ENCODE results near the gene ACSM2B.
A peak's percentile ranks its signal among the peaks of the same experiment; 100 is the strongest.

ACSM2B gene

GRCh38 chr16:20610211-20610891 lies 34.2 kb upstream of the ACSM2B start:
- TF ChIP-seq REST (IDR thresholded peaks at IDR 0.05; ENCODE audit: insufficient read depth in 1 of 2, low read depth in 2 of 2, low read length in 2 of 2) = no peak

GRCh38 chr16:20598832-20599469 lies 22.8 kb upstream of the ACSM2B start:
- TF ChIP-seq SIN3A (IDR thresholded peaks at IDR 0.05; ENCODE audit: borderline replicate concordance, insufficient read depth, low read length) (no peak), TAF1 (IDR thresholded peaks at IDR 0.05; ENCODE audit: borderline replicate concordance, insufficient read depth, low read length) (no peak), FOXP2 (optimal IDR thresholded peaks at IDR 0.05; ENCODE audit: borderline replicate concordance, extremely low read depth, extremely low read length, insufficient read depth) (no peak), POLR2AphosphoS5 (IDR thresholded peaks at IDR 0.05; ENCODE audit: low read depth, low read length) (no peak), REST (IDR thresholded peaks at IDR 0.05; ENCODE audit: insufficient read depth in 1 of 2, low read depth in 2 of 2, low read length in 2 of 2) (peak in 1 of 2 experiments; percentile 88; a peak in 2 of 4 replicates)

- TF ChIP-seq SIN3A (IDR thresholded peaks at IDR 0.05; ENCODE audit: borderline replicate concordance, insufficient read depth, low read length) (no peak), TAF1 (IDR thresholded peaks at IDR 0.05; ENCODE audit: borderline replicate concordance, insufficient read depth, low read length) (no peak), REST (IDR thresholded peaks at IDR 0.05; ENCODE audit: insufficient read depth in 1 of 2, low read depth in 2 of 2, low read length in 2 of 2) (no peak), POLR2AphosphoS5 (IDR thresholded peaks at IDR 0.05; ENCODE audit: low read depth, low read length) (no peak), FOXP2 (optimal IDR thresholded peaks at IDR 0.05; ENCODE audit: borderline replicate concordance, extremely low read depth, extremely low read length, insufficient read depth) (no peak)
Measured at GRCh38 chr16:20568404-20568803, 7.8 kb downstream of the ACSM2B start.

GRCh38 chr16:20566864-20567263 lies 9.3 kb downstream of the ACSM2B start:
- TF ChIP-seq TAF1 (IDR thresholded peaks at IDR 0.05; ENCODE audit: borderline replicate concordance, insufficient read depth, low read length) = no peak
- no peak for TF ChIP-seq FOXP2 (optimal IDR thresholded peaks at IDR 0.05; ENCODE audit: borderline replicate concordance, extremely low read depth, extremely low read length, insufficient read depth)
- no peak for TF ChIP-seq REST (IDR thresholded peaks at IDR 0.05; ENCODE audit: insufficient read depth in 1 of 2, low read depth in 2 of 2, low read length in 2 of 2)
- TF ChIP-seq SIN3A (IDR thresholded peaks at IDR 0.05; ENCODE audit: borderline replicate concordance, insufficient read depth, low read length) = no peak
- no peak for TF ChIP-seq POLR2AphosphoS5 (IDR thresholded peaks at IDR 0.05; ENCODE audit: low read depth, low read length)

Data from PFSK-1 (cell line).